Measurements from ENCODE around the gene GPRASP1.
"Not testable (repeated sequence)": the region's sequence is repeated elsewhere in the genome, so short reads cannot be mapped to it uniquely, and the experiment has no call there.

The GPRASP1 gene

GRCh38 chrX:102669526-102669925 is 18.2 kb downstream of the GPRASP1 start:
- H3K4me3 ChIP-seq (ENCODE audit: low read length), result no peak overlapping the region
- TF ChIP-seq ZNF274 (IDR thresholded peaks at IDR 0.05; ENCODE audit: low read depth, low read length), result no peak

DNA sequence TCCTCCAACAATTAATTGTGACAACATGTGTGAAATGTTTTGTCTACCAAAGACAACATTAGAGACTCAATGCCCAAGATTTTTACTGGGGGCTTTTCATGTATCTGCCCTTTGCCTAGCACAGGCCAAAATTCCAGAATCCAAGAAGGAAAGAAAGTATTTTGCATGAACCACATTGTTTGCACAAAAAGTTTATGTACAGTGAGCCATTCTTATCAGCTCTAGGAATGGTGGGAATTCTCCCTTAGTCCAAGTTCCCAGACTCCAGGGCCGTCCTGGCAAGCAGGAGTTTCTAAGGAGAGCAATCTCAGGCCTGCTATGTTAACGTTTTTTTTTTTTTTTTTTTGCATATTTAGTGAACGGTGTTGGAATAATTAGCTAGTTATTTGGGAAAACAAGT is 21.6 kb downstream of the GPRASP1 start:
- no peak overlapping the region for H3K4me3 ChIP-seq (ENCODE audit: low read length)
- no peak for TF ChIP-seq ZNF274 (IDR thresholded peaks at IDR 0.05; ENCODE audit: low read depth, low read length)

- H3K4me3 ChIP-seq (ENCODE audit: low read length), result not testable (repeated sequence)
Measured at GRCh38 chrX:102677479-102677878, 26.2 kb downstream of the GPRASP1 start.

GRCh38 chrX:102684772-102685520 is 33.7 kb downstream of the GPRASP1 start:
- no peak overlapping the region for H3K4me3 ChIP-seq (ENCODE audit: low read length)
- no peak for TF ChIP-seq ZNF274 (IDR thresholded peaks at IDR 0.05; ENCODE audit: low read depth, low read length)

DNA sequence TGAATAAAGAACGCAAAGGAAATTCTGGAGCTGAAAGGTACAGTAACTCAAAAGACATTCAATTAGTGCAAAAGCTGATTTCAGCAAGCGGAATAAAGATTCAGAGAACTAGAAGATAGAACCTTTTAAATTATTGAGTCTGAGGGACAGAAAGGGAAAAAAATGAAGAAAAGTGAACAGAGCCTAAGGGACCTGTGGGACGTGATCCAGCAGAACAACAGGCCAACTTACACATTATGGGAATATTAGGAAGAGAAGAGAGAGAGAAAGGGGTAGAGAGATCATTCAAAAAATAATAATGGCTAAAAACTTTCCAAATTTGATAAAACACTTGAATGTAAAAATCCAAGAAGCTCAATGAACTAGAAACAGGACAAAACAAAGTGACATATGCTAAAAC is 43.5 kb downstream of the GPRASP1 start:
- no peak for TF ChIP-seq ZNF274 (IDR thresholded peaks at IDR 0.05; ENCODE audit: low read depth, low read length)
- H3K4me3 ChIP-seq (ENCODE audit: low read length), result no peak overlapping the region

DNA sequence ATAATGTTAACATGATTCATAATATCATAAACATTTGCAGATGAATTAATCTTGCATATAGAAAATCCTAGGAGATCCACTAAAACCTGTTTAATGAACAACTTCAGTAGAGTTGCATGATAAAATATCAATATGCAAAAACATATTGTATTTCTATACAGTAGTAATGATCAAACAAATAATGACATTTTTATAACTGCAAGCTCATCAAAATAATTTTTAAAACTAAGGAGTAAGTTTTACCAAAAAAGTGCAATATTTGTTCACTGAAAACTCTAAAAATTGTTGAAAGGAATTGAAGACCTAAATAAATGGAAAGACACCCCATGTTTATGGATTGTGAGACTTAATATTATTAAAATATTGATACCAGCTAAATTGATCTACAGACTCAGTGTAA is 45.0 kb downstream of the GPRASP1 start:
- no peak for TF ChIP-seq ZNF274 (IDR thresholded peaks at IDR 0.05; ENCODE audit: low read depth, low read length)
- H3K4me3 ChIP-seq (ENCODE audit: low read length), result no peak overlapping the region

DNA sequence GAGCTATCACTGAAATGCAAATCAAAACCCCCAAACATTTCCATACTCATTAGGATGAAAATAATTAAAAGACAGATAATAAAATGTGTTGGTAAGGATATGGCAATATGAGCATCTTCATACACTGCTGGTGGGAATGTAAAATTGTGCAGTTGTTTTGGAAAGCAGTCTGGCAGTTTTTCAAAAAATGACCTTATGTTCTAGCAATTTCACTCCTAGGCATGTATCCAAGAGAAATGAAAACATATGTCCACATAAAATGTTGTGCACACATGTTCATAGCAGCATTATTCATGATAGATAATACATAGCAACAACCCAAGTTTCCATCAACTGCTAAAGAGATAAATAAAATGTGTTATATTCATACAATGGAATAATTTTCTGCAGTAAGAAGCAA is 46.2 kb downstream of the GPRASP1 start:
- no peak overlapping the region for H3K4me3 ChIP-seq (ENCODE audit: low read length)
- no peak for TF ChIP-seq ZNF274 (IDR thresholded peaks at IDR 0.05; ENCODE audit: low read depth, low read length)
